Measurements from ENCODE around the gene ASGR2.

DNA sequence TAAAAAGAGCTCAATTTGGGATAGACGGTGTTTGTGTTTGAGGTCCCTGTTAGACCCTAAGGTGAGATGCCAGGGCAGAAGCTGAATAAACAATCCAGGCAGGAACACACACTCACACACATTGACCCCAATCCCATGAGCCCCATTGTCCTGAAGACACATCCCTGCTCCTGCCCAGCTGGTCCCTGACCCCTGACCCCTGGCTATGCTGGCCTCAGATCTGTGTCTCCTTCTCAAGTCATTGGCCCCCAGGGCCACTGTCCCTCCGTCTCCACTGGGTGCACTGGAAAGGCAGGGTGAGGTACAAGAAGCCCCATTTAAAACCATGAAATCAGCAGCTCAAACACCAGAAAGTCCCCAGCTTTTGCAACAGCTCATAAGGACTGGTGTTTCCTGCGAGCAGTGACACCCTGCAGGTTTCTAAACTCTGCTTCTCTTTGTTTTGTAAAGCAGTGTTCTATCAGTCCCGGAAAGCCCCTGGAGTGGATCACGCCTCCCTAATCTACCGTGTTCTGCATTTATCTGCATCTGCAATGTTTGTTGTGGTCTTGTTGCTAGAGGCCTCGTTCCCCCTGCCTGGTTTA lies 18.0 kb upstream of the ASGR2 start:
- TF ChIP-seq, protein P1, sequence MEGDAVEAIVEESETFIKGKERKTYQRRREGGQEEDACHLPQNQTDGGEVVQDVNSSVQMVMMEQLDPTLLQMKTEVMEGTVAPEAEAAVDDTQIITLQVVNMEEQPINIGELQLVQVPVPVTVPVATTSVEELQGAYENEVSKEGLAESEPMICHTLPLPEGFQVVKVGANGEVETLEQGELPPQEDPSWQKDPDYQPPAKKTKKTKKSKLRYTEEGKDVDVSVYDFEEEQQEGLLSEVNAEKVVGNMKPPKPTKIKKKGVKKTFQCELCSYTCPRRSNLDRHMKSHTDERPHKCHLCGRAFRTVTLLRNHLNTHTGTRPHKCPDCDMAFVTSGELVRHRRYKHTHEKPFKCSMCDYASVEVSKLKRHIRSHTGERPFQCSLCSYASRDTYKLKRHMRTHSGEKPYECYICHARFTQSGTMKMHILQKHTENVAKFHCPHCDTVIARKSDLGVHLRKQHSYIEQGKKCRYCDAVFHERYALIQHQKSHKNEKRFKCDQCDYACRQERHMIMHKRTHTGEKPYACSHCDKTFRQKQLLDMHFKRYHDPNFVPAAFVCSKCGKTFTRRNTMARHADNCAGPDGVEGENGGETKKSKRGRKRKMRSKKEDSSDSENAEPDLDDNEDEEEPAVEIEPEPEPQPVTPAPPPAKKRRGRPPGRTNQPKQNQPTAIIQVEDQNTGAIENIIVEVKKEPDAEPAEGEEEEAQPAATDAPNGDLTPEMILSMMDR (IDR thresholded peaks at IDR 0.05): no peak
- TF ChIP-seq POLR2A (IDR thresholded peaks at IDR 0.05): peak in 1 of 4 donors; percentile 25
- no peak for TF ChIP-seq POLR2AphosphoS5 (IDR thresholded peaks at IDR 0.05)
